Measurements from ENCODE around the gene TRIM29.
A peak's percentile ranks its signal among the peaks of the same experiment; 100 is the strongest.

The TRIM29 gene

GRCh38 chr11:120061761-120062560 lies 76.0 kb downstream of the TRIM29 start:
- peak; percentile 63 for DNase-seq
